SK-N-MC (cell line): ENCODE results near the gene HES4.

Experiments used
- EZH2 ChIP-seq: fragments of 200-600 bp; sonication (generic); IDR thresholded peaks from one replicate; pipeline ENCODE4 v1.6.1; 2017; ENCODE audit warnings: antibody characterized with exemption
- FOXP2 ChIP-seq: optimal IDR thresholded peaks from 2 replicates; pipeline ENCODE3; 2011; ENCODE audit warnings: mild to moderate bottlenecking, moderate library complexity; ENCODE audit not compliant: insufficient read depth; ENCODE audit errors: extremely low read length, control extremely low read depth
- POLR2AphosphoS5 ChIP-seq: IDR thresholded peaks from 2 replicates; pipeline ENCODE4 v1.6.1; 2012; ENCODE audit warnings: mild to moderate bottlenecking, low read depth, low read length, borderline replicate concordance

DNA sequence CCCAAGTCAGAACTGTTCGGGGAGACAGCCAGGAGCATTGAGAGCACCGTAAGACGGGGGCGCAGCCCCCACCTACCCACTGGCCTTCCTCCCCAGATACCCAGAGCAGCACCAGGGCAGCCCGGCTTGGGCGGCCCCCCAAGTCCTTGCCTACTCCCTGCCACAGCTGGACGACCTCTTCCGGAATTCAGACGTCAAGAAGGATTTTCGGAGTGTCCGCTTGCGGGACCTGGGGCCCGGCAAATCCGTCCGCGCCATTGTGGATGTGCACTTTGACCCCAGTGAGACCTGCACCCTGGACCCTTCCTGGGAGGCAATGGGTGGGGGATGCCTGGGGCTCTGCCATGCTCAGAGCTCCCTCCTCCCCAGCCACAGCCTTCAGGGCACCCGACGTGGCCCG is 47.5 kb upstream of the HES4 start:
- TF ChIP-seq POLR2AphosphoS5, result no peak
- no peak for TF ChIP-seq FOXP2
- TF ChIP-seq EZH2, result no peak
